GM10248 (cell line): ENCODE results near the gene TOX2.

ENCODE experiments used
- CTCF ChIA-PET: fragments of 300-600 bp; sonication (Branson Sonifier 250); formaldehyde crosslinking; extraction: SDS; loops from one replicate; lab custom pipeline; 2021; ENCODE audit warnings: antibody characterized with exemption; lab: Yijun Ruan, JAX
- POLR2A ChIA-PET: fragments of 350-650 bp; sonication (Branson Sonifier 250); formaldehyde crosslinking; extraction: SDS; loops from one replicate; lab custom pipeline; 2020; ENCODE audit warnings: antibody characterized with exemption; lab: Yijun Ruan, JAX
- DNase-seq: peaks from one replicate; pipeline ENCODE4 v3.0.0; 2012; ENCODE audit errors: extremely low spot score
- TF ChIP-seq, protein P1 (sequence below): IDR thresholded peaks from 2 replicates; pipeline ENCODE4 v1.5.1; 2012; ENCODE audit warnings: mild to moderate bottlenecking, low read depth; ENCODE audit errors: extremely low read depth, missing control alignments, control extremely low read depth

The TOX2 gene

DNA sequence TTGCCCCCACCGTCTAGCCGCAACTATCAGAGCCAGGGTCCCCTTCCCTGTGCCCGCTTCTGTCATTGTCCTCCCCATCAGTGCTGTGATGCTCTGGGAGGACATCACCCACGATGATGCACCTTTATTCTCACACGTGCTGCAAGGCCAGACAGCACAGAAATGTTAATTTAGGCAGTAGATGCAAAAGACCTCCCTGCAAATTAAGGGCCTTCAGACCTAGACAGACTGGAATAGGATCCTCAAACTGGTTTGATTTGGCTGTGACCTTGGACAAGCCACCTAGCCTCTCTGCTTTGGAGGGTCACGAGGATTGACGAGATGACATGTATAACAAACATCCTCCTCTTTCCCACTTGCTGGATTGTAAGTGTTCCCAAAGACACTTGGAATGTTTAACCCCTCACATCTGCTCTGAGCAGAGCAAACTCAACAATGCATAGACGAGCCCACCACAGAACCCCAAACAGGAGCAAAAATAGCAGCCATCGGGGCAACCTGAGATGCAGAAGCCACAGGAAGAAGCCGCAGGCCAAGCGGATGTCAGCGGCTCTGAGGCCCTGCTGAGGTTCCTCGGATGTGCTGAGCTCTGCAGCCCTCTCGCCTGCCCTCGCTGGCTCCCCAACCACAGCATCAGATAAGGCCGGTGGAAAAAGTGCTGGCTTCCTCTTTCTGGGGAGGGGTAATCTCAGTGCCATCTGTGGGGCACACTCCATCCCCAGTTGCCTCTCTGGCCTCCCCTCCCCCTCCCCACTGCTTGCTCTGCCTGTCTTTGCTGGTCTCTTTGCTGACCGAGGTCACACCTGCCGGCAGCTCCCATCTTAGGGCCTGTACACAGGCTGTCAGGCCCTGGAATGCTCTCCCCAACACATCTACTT, 35.3 kb downstream of the TOX2 start:
- POLR2A ChIA-PET = interaction anchor here (0.6 kb wide), 1 partner anchor 489 kb away, joined by 6 read pairs; no protein-coding TSS in a partner anchor
- CTCF ChIA-PET = interaction anchor here (1.3 to 1.7 kb wide), 2 partner anchors 14 to 201 kb away, joined by 3 to 4 read pairs; no protein-coding TSS in a partner anchor
- DNase-seq = peak; percentile 69
- TF ChIP-seq, protein P1, sequence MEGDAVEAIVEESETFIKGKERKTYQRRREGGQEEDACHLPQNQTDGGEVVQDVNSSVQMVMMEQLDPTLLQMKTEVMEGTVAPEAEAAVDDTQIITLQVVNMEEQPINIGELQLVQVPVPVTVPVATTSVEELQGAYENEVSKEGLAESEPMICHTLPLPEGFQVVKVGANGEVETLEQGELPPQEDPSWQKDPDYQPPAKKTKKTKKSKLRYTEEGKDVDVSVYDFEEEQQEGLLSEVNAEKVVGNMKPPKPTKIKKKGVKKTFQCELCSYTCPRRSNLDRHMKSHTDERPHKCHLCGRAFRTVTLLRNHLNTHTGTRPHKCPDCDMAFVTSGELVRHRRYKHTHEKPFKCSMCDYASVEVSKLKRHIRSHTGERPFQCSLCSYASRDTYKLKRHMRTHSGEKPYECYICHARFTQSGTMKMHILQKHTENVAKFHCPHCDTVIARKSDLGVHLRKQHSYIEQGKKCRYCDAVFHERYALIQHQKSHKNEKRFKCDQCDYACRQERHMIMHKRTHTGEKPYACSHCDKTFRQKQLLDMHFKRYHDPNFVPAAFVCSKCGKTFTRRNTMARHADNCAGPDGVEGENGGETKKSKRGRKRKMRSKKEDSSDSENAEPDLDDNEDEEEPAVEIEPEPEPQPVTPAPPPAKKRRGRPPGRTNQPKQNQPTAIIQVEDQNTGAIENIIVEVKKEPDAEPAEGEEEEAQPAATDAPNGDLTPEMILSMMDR = no peak

GRCh38 chr20:43953919-43954592, 39.4 kb downstream of the TOX2 start:
- POLR2A ChIA-PET = no interaction called here
- CTCF ChIA-PET = interaction anchor here (1.1 to 2.1 kb wide), 6 partner anchors 11 to 127 kb away, joined by 3 to 9 read pairs (median 6); no protein-coding TSS in a partner anchor
- DNase-seq = no peak
- TF ChIP-seq, protein P1 = no peak

DNA sequence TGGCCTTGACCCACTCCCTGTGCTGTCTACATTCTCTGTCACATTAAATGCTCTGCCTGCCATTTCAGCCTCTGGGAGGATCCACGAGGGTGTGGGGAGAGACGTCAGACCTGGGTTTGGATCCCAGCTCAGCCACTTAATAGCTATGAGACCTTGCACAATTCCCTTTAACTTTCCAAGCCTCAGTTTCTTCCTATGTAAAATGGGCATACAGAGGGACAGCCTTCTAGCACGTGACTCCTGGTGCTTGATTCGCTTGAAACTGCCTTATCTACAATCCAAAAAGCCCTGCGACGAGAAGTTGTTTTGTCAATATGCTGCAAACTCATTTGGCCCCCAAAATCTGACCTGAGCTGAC, 40.0 kb downstream of the TOX2 start:
- ChIA-PET CTCF (interaction anchor here (0.9 to 2.1 kb wide), 9 partner anchors 9 to 126 kb away, joined by 3 to 9 read pairs (median 3); no protein-coding TSS in a partner anchor), POLR2A (interaction anchor here (0.8 kb wide), 1 partner anchor 12 kb away, joined by 4 read pairs; no protein-coding TSS in a partner anchor)
- no peak for DNase-seq
- TF ChIP-seq, protein P1 = no peak

GRCh38 chr20:43955062-43955749, 40.6 kb downstream of the TOX2 start:
- ChIA-PET CTCF (interaction anchor here (0.9 to 2.1 kb wide), 11 partner anchors 9 to 204 kb away, joined by 3 to 9 read pairs (median 3); no protein-coding TSS in a partner anchor), POLR2A (interaction anchor here (0.8 kb wide), 1 partner anchor 13 kb away, joined by 4 read pairs; no protein-coding TSS in a partner anchor)
- TF ChIP-seq, protein P1 = no peak
- peak; percentile 57 for DNase-seq

- DNase-seq = no peak
- TF ChIP-seq, protein P1 = no peak
- ChIA-PET CTCF (interaction anchor here (0.9 to 2.1 kb wide), 6 partner anchors 10 to 205 kb away, joined by 3 to 9 read pairs (median 3); no protein-coding TSS in a partner anchor), POLR2A (no interaction called here)
Observed at GRCh38 chr20:43955750-43956191, 41.1 kb downstream of the TOX2 start.
